Suprapubic skin (tissue), 4 donors: ENCODE measurements around the gene SAP25. TPM values are rescaled to one million over a fixed set of nuclear protein-coding genes. Genes with fewer than 3 reads are reported as not detected.

ENCODE experiments used
- DNase-seq, 2 donors: peaks; one replicate each; pipeline ENCODE4 v3.0.0-alpha.2; 2019; ENCODE audit warnings: low spot score in 2 of 2
- H3K27ac ChIP-seq: fragments of 200-600 bp; sonication (generic); one replicate; pipeline ENCODE4 v1.5.1; 2019
- H3K27me3 ChIP-seq: fragments of 200-600 bp; sonication (generic); one replicate; pipeline ENCODE4 v1.5.1; 2019
- H3K36me3 ChIP-seq: fragments of 200-600 bp; sonication (generic); one replicate; pipeline ENCODE4 v1.5.1; 2019
- H3K4me1 ChIP-seq: fragments of 200-600 bp; sonication (generic); one replicate; pipeline ENCODE4 v1.5.1; 2019
- H3K4me3 ChIP-seq: fragments of 200-600 bp; sonication (generic); one replicate; pipeline ENCODE4 v1.5.1; 2019; ENCODE audit warnings: mild to moderate bottlenecking
- H3K9me3 ChIP-seq: fragments of 200-600 bp; sonication (generic); one replicate; pipeline ENCODE4 v1.5.1; 2019
- EP300 ChIP-seq: sonication (generic); formaldehyde crosslinking; IDR thresholded peaks from one replicate; pipeline ENCODE4 v1.6.1; 2017; ENCODE audit warnings: antibody characterized with exemption
- POLR2A ChIP-seq, 2 donors: fragments of 450-650 bp; IDR thresholded peaks; one replicate each; pipeline ENCODE4 v1.6.1; 2017; ENCODE audit warnings: antibody characterized with exemption in 2 of 2, mild to moderate bottlenecking in 2 of 2, moderate library complexity in 2 of 2
- POLR2AphosphoS5 ChIP-seq, 3 donors: sonication (generic); formaldehyde crosslinking; IDR thresholded peaks; one replicate each; pipeline ENCODE4 v1.6.1; 2017; ENCODE audit warnings: antibody characterized with exemption in 3 of 3
- WGBS: methylation state at CpG from one replicate; pipeline ENCODE4 v1.1.5; 2018; 5-methylcytosine and 5-hydroxymethylcytosine counted together
- total RNA-seq, 4 donors: library from RNA; depleted of rRNA; stranded (reverse); fragments of >200 nt; gene quantifications; one replicate each; pipeline ENCODE4 v1.1.0, GENCODE V29; 2016
- TF ChIP-seq, protein P1 (sequence below), 2 donors: fragments of 200-600 bp in 1 of 2; fragments of 450-650 bp in 1 of 2; sonication (generic) in 1 of 2; IDR thresholded peaks; one replicate each; pipeline ENCODE4 v1.5.1; 2016 to 2019; ENCODE audit warnings: antibody characterized with exemption in 2 of 2, mild to moderate bottlenecking in 1 of 2, moderate library complexity in 1 of 2

SAP25 gene
- total RNA-seq, 4 donors from 2014 or later, result 2.7 to 3.8 TPM; not detected in 2

DNA sequence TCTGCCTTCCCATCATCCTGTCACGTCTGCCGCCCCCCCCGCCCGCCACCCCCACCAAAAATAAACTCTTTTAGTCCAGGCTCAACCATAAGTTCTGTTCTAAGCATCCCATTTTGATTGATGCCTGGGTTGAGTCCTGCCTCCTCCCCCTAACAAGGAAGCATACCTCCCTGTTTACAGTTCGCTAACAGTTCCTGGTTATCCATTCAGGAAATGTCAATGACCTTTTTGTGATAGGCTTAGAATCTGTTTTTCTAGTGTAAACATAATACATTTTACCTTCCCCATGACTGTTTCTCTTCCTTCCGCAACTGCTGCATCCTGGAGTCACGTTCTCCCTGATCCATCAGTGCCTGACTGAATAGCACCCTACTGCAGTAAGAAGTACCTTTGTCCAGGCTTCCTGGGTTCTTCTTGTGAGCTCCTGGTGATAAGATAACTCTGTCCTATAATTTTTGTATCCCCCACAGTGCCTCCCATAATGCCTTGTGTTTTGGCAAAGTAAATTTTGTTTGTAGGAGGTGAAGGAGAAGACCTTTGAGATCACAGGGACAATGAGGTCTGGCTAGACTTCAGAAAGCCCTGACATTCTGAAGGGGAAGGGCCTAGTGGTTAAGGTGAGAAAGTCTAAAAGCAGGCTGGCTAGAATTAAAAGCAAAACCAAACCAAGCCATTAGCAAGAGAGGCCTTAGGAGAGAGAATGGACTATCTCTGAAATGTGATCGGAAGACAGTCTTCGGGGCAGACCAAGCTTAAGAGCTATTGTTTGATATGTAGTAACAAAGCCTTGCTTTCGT lies 27.4 kb downstream of the SAP25 start:
- no peaks in the 10 kb centered on the region for H3K9me3 ChIP-seq
- H3K27ac ChIP-seq, result peak overlapping the region; percentile 88
- WGBS, result 72% methylated on average over 10 of the region's 10 CpGs
- TF ChIP-seq POLR2A (IDR thresholded peaks at IDR 0.05) (no peak), POLR2AphosphoS5 (IDR thresholded peaks at IDR 0.05) (no peak), EP300 (no peak)
- TF ChIP-seq, protein P1, sequence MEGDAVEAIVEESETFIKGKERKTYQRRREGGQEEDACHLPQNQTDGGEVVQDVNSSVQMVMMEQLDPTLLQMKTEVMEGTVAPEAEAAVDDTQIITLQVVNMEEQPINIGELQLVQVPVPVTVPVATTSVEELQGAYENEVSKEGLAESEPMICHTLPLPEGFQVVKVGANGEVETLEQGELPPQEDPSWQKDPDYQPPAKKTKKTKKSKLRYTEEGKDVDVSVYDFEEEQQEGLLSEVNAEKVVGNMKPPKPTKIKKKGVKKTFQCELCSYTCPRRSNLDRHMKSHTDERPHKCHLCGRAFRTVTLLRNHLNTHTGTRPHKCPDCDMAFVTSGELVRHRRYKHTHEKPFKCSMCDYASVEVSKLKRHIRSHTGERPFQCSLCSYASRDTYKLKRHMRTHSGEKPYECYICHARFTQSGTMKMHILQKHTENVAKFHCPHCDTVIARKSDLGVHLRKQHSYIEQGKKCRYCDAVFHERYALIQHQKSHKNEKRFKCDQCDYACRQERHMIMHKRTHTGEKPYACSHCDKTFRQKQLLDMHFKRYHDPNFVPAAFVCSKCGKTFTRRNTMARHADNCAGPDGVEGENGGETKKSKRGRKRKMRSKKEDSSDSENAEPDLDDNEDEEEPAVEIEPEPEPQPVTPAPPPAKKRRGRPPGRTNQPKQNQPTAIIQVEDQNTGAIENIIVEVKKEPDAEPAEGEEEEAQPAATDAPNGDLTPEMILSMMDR (IDR thresholded peaks at IDR 0.05), result no peak
- H3K27me3 ChIP-seq, result no peaks in the 10 kb centered on the region
- H3K36me3 ChIP-seq, result peaks cover 3% of the 10 kb centered on the region
- H3K4me3 ChIP-seq, result peak overlapping the region; percentile 14
- peaks cover 62% of the 10 kb centered on the region for H3K4me1 ChIP-seq
- DNase-seq, result no peak

DNA sequence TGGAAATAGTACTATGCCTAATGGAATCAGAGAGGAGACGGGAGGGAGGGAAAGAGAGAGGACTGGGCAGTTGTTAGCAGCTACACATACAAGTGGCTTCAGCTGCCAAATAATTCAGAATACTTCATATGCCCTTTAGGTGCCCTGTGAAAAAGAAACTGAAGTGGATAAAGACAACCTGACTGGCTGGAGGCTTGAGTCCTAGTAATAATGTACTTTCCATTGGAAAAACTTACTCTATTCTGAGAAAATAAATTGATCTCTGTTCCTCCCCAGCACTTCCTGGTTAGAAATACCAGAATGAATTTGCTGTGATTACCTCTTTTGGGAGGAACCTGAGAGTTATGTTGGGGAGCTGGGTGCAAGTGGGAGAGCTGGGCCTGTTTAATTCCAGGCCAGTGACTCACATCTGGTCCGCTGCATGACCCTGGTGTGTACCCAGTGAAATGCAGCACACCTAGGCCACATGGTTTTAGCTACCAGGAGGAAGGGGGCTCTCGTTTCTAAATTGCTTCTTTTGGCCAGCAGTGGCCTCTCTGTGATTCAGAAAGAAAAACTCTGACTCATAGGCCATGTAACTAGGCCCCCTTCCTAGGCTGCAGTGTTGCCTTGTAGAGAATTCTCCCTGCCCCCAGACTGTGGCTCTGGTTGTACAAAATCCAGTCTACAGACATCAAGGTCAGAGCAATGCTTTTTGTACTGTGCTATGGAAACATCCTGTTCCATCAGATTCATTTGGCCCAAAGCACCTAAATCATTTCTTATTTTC lies 28.2 kb downstream of the SAP25 start:
- Histone ChIP-seq H3K4me1 (peaks cover 62% of the 10 kb centered on the region), H3K9me3 (no peaks in the 10 kb centered on the region), H3K4me3 (peak overlapping the region; percentile 14), H3K27me3 (no peaks in the 10 kb centered on the region), H3K36me3 (no peaks in the 10 kb centered on the region), H3K27ac (peak overlapping the region; percentile 88)
- no peak for DNase-seq
- WGBS, result 22% methylated on average over 3 of the region's 3 CpGs
- TF ChIP-seq EP300 (no peak), POLR2A (IDR thresholded peaks at IDR 0.05) (no peak), POLR2AphosphoS5 (IDR thresholded peaks at IDR 0.05) (no peak)
- TF ChIP-seq, protein P1 (IDR thresholded peaks at IDR 0.05), result no peak

- Histone ChIP-seq H3K9me3 (no peaks in the 10 kb centered on the region), H3K27me3 (no peaks in the 10 kb centered on the region), H3K27ac (peak overlapping the region; percentile 88), H3K4me3 (peak overlapping the region; percentile 14), H3K4me1 (peaks cover 64% of the 10 kb centered on the region), H3K36me3 (no peaks in the 10 kb centered on the region)
- DNase-seq, result no peak
- TF ChIP-seq POLR2AphosphoS5 (IDR thresholded peaks at IDR 0.05) (no peak), EP300 (no peak), POLR2A (IDR thresholded peaks at IDR 0.05) (no peak)
- TF ChIP-seq, protein P1 (IDR thresholded peaks at IDR 0.05), result no peak
- 26% methylated on average over 1 of the region's 1 CpG for WGBS
Measured at GRCh38 chr7:100544967-100545359, 28.7 kb downstream of the SAP25 start.

DNA sequence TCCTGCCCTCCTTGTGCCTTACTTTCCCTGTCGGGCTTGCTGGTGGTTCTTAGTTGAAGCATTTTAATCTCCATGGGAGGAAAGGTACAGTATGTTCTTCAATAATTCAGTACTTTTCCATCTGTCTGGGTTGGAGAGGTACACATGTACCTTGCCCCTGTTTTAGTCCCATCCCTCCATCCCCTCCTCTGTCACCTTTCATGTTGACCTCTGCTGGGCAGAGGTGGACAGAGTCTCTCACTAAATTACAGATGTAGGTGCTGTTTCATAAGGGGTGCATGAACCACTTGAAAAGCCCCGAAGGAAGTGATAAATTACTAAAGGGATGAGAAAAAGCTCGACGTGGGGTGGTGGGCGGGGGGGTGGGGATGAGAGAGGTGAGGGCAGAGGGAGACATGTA lies 29.3 kb downstream of the SAP25 start:
- H3K4me3 ChIP-seq, result no peak overlapping the region

More for the DNA sequence above, 29.3 kb downstream of the SAP25 start:
- Histone ChIP-seq H3K9me3 (no peaks in the 10 kb centered on the region), H3K27ac (peak overlapping the region; percentile 88), H3K36me3 (no peaks in the 10 kb centered on the region), H3K27me3 (no peaks in the 10 kb centered on the region), H3K4me1 (peaks cover 69% of the 10 kb centered on the region)
- no peak for DNase-seq
- 29% methylated on average over 5 of the region's 5 CpGs for WGBS
- TF ChIP-seq, protein P1 (IDR thresholded peaks at IDR 0.05), result no peak
- TF ChIP-seq POLR2AphosphoS5 (IDR thresholded peaks at IDR 0.05) (no peak), EP300 (no peak), POLR2A (IDR thresholded peaks at IDR 0.05) (no peak)
